ENCODE results near the gene VASN.

DNA sequence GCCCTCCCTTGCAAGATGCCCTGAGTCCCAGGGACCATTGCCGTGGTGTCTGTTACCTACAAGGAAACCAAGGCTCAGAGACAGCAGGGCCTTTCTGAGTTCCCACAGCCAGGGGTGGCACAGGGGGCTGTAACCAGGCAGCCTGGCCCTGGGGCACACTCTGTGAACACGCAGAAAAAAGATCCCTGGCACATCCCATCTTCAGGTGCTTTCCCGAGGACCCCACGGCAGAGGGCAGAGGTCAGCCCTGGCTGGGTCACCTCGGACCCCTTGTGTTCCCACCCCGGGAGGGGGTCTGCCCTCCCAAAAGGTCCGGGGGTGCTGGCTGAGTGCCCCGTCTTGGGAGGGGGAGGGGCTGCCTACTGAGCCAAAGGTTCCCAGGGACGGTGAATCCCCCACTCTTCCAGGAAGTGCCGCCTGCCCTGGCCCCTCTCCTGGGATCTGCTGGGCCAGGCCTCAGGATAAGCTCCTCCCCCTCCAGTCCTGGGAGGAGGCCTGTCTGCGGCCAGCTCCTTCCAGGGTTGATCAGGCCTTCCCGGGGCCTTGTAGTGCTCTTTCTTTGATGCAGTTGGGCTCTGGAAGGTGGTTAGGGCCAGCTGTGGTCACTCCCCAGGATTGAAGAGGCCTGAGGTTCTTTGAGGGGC is 47.7 kb upstream of the VASN start:
- TF ChIP-seq CTCF (IDR thresholded peaks at IDR 0.05; ENCODE audit: low read depth, low read length, poor library complexity, severe bottlenecking) (no peak), EZH2phosphoT487 (IDR thresholded peaks at IDR 0.05; ENCODE audit: borderline replicate concordance, low read length) (no peak)

Data from DOHH2 (cell line).